Gastrocnemius medialis (tissue), 4 donors: ENCODE data around the gene TXLNG.

Experiments
- POLR2A ChIP-seq, 2 donors: fragments of 450-650 bp; IDR thresholded peaks; one replicate each; pipeline ENCODE4 v1.6.1; 2017; ENCODE audit warnings: antibody characterized with exemption in 2 of 2, mild to moderate bottlenecking in 2 of 2, moderate library complexity in 2 of 2
- TF ChIP-seq, protein P1 (sequence below), 5 experiments: fragments of 450-650 bp in 3 of 5; fragments of 200-600 bp in 2 of 5; sonication (generic) in 2 of 5; IDR thresholded peaks in 4 of 5; conservative IDR thresholded peaks in 1 of 5; 1 replicate in 4 of 5; 2 replicates in 1 of 5; pipeline ENCODE4 v1.5.1; 2016 to 2019; ENCODE audit warnings: antibody characterized with exemption in 5 of 5, mild to moderate bottlenecking in 3 of 5, moderate library complexity in 3 of 5

DNA sequence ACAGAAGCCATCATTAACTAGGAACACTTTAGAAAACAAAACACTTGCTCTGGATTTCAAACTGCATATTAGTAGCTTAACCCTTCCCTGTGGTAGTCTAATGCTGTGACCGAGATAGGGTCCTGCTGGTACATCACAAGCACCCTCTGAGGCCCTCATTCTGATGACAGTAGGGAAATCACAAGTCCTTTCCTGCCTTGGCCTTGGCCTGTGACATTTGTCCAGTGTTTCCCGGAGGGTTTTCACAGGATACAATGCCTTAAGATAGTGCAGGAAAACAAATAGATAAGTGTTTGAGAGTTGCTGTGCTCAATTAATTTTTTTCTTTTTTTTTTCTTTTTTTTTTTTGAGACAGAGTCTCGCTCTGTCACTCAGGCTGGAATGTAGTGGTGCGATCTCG, 37.8 kb upstream of the TXLNG start:
- TF ChIP-seq, protein P1, sequence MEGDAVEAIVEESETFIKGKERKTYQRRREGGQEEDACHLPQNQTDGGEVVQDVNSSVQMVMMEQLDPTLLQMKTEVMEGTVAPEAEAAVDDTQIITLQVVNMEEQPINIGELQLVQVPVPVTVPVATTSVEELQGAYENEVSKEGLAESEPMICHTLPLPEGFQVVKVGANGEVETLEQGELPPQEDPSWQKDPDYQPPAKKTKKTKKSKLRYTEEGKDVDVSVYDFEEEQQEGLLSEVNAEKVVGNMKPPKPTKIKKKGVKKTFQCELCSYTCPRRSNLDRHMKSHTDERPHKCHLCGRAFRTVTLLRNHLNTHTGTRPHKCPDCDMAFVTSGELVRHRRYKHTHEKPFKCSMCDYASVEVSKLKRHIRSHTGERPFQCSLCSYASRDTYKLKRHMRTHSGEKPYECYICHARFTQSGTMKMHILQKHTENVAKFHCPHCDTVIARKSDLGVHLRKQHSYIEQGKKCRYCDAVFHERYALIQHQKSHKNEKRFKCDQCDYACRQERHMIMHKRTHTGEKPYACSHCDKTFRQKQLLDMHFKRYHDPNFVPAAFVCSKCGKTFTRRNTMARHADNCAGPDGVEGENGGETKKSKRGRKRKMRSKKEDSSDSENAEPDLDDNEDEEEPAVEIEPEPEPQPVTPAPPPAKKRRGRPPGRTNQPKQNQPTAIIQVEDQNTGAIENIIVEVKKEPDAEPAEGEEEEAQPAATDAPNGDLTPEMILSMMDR (IDR thresholded peaks at IDR 0.05 in 4 of 5, conservative IDR thresholded peaks at IDR 0.05 in 1 of 5) = no peak
- TF ChIP-seq POLR2A (IDR thresholded peaks at IDR 0.05) = no peak
